Right lobe of liver (tissue), 4 donors: Measurements from ENCODE around the gene SPINK14.

ENCODE experiments used
- CTCF ChIP-seq, 4 donors: fragments of 200-600 bp in 3 of 4; fragments of 450-650 bp in 1 of 4; IDR thresholded peaks; one replicate each; pipeline versions ENCODE4 v1.5.1 to v1.8.0; 2016 to 2022; ENCODE audit warnings: antibody characterized with exemption in 4 of 4, mild to moderate bottlenecking in 2 of 4
- POLR2A ChIP-seq: fragments of 450-650 bp; IDR thresholded peaks from one replicate; pipeline ENCODE4 v1.6.1; 2017; ENCODE audit warnings: antibody characterized with exemption, mild to moderate bottlenecking
- donor health status: DM: no; HTN: no; CAD: no.
- donor health status: DM: no; HTN: no; CAD: no.
- donor health status: DM: no; HTN: yes; CAD: no.

- no peak for TF ChIP-seq POLR2A
- TF ChIP-seq CTCF (IDR thresholded peaks at IDR 0.05): no peak
Measured at GRCh38 chr5:148166550-148167283, 1.6 kb upstream of the SPINK14 start.
